Spleen (tissue), 7 donors: ENCODE measurements around the gene TP73.

ENCODE experiments used
- POLR2AphosphoS5 ChIP-seq, 3 donors: sonication (generic); formaldehyde crosslinking; IDR thresholded peaks; one replicate each; pipeline ENCODE4 v1.5.1; 2017; ENCODE audit warnings: antibody characterized with exemption in 3 of 3
- TF ChIP-seq, protein P1 (sequence below), 11 experiments: fragments of 200-600 bp in 7 of 11; fragments of 450-650 bp in 4 of 11; sonication (generic) in 4 of 11; IDR thresholded peaks in 8 of 11; conservative IDR thresholded peaks in 3 of 11; 1 replicate in 7 of 11; 2 replicates in 4 of 11; pipeline versions ENCODE4 v1.4.0 to v1.8.0; 2016 to 2021; ENCODE audit warnings: antibody characterized with exemption in 11 of 11, inconsistent platforms in 4 of 11, mild to moderate bottlenecking in 1 of 11
- donor health status: DM: no; HTN: no; CAD: no; lungs with moderate emphysema.
- donor health status: DM: no; HTN: no; CAD: no.
- donor health status: DM: no; HTN: no; CAD: no.

GRCh38 chr1:3702990-3703728 lies 50.8 kb downstream of the TP73 start:
- TF ChIP-seq, protein P1, sequence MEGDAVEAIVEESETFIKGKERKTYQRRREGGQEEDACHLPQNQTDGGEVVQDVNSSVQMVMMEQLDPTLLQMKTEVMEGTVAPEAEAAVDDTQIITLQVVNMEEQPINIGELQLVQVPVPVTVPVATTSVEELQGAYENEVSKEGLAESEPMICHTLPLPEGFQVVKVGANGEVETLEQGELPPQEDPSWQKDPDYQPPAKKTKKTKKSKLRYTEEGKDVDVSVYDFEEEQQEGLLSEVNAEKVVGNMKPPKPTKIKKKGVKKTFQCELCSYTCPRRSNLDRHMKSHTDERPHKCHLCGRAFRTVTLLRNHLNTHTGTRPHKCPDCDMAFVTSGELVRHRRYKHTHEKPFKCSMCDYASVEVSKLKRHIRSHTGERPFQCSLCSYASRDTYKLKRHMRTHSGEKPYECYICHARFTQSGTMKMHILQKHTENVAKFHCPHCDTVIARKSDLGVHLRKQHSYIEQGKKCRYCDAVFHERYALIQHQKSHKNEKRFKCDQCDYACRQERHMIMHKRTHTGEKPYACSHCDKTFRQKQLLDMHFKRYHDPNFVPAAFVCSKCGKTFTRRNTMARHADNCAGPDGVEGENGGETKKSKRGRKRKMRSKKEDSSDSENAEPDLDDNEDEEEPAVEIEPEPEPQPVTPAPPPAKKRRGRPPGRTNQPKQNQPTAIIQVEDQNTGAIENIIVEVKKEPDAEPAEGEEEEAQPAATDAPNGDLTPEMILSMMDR (IDR thresholded peaks at IDR 0.05 in 8 of 11, conservative IDR thresholded peaks at IDR 0.05 in 3 of 11), result no peak
- TF ChIP-seq POLR2AphosphoS5 (IDR thresholded peaks at IDR 0.05), result no peak
